DOHH2 (cell line): ENCODE measurements around the gene MAGEB3.

Experiments
- EZH2phosphoT487 ChIP-seq: fragments of 200-600 bp; sonication (generic); IDR thresholded peaks from 2 replicates; pipeline ENCODE4 v1.6.1; 2017; ENCODE audit warnings: borderline replicate concordance, mild to moderate bottlenecking, antibody characterized with exemption, low read length, moderate library complexity, mixed read lengths
- TF ChIP-seq, protein P1 (sequence below): fragments of 200-600 bp; sonication (generic); IDR thresholded peaks from one replicate; pipeline ENCODE4 v1.5.1; 2014; ENCODE audit warnings: antibody characterized with exemption, mild to moderate bottlenecking, low read depth, low read length; ENCODE audit not compliant: poor library complexity, severe bottlenecking

DNA sequence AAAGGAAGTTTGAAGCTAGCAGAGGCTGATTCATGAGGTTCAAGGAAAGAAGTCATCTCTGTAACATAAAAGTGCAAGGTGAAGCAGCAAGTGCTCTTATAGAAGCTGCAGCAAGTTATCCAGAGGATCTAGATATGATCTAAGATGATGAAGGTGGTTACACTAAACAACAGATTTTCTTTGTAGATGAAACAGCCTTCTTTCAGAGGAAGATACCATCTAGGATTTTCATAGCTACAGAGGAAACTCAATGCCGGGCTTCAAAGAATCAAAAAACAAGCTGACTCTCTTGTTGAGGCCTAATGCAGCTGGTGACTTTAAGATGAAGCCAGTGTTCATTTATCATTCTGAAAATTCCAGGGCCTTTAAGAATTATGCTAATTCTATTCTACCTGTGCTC lies 50.0 kb downstream of the MAGEB3 start:
- TF ChIP-seq, protein P1, sequence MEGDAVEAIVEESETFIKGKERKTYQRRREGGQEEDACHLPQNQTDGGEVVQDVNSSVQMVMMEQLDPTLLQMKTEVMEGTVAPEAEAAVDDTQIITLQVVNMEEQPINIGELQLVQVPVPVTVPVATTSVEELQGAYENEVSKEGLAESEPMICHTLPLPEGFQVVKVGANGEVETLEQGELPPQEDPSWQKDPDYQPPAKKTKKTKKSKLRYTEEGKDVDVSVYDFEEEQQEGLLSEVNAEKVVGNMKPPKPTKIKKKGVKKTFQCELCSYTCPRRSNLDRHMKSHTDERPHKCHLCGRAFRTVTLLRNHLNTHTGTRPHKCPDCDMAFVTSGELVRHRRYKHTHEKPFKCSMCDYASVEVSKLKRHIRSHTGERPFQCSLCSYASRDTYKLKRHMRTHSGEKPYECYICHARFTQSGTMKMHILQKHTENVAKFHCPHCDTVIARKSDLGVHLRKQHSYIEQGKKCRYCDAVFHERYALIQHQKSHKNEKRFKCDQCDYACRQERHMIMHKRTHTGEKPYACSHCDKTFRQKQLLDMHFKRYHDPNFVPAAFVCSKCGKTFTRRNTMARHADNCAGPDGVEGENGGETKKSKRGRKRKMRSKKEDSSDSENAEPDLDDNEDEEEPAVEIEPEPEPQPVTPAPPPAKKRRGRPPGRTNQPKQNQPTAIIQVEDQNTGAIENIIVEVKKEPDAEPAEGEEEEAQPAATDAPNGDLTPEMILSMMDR = no peak
- no peak for TF ChIP-seq EZH2phosphoT487
